NK-92 treated with Interleukin-12 subunit alpha and Interleukin-12 subunit beta, amount 100 ng/mL, for 24 hours (cell line): Measurements from ENCODE around the gene RPL19.

Experiments
- DNase-seq: peaks from one replicate; lab custom pipeline; 2025; lab: John Stamatoyannopoulos, UW

RPL19 gene

GRCh38 chr17:39224778-39225307 lies 24.8 kb downstream of the RPL19 start:
- DNase-seq = no peak

GRCh38 chr17:39225308-39225958 lies 25.4 kb downstream of the RPL19 start, which contains the start of gene STAC2:
TSS of gene STAC2 (minus strand) at chr17:39225945. CDS start at chr17:39225502, 443 bp downstream.
- DNase-seq = no peak

GRCh38 chr17:39225959-39226683 lies 26.0 kb downstream of the RPL19 start:
- DNase-seq = no peak

- no peak for DNase-seq
Observed at GRCh38 chr17:39227364-39227919, 27.4 kb downstream of the RPL19 start.

- DNase-seq = no peak
Observed at GRCh38 chr17:39229274-39229913, 29.3 kb downstream of the RPL19 start.

- no peak for DNase-seq
Observed at GRCh38 chr17:39230361-39230760, 30.3 kb downstream of the RPL19 start.

- no peak for DNase-seq
Observed at GRCh38 chr17:39231091-39231561, 31.0 kb downstream of the RPL19 start.

- DNase-seq = no peak
Observed at GRCh38 chr17:39231591-39232551, 31.8 kb downstream of the RPL19 start.

- no peak for DNase-seq
Observed at GRCh38 chr17:39235555-39236449, 35.7 kb downstream of the RPL19 start.

GRCh38 chr17:39236450-39236927 lies 36.4 kb downstream of the RPL19 start:
- no peak for DNase-seq

- DNase-seq = no peak
Observed at GRCh38 chr17:39236981-39237441, 36.9 kb downstream of the RPL19 start.

GRCh38 chr17:39237586-39237985 lies 37.5 kb downstream of the RPL19 start:
- DNase-seq = no peak

GRCh38 chr17:39238311-39238972 lies 38.4 kb downstream of the RPL19 start:
- no peak for DNase-seq

GRCh38 chr17:39239640-39240314 lies 39.7 kb downstream of the RPL19 start:
- no peak for DNase-seq

GRCh38 chr17:39240631-39241030 lies 40.5 kb downstream of the RPL19 start:
- DNase-seq = no peak

- no peak for DNase-seq
Observed at GRCh38 chr17:39243155-39243554, 43.1 kb downstream of the RPL19 start.

- no peak for DNase-seq
Observed at GRCh38 chr17:39244016-39244599, 44.0 kb downstream of the RPL19 start.
